Kidney capillary endothelial cell (primary cell): ENCODE results near the gene SURF6.
"Not testable (repeated sequence)": the region's sequence is repeated elsewhere in the genome, so short reads cannot be mapped to it uniquely, and the experiment has no call there.

Experiments
- DNase-seq: peaks from one replicate; pipeline ENCODE4 v3.0.0-alpha.2; 2018; ENCODE audit warnings: low spot score

SURF6 gene

GRCh38 chr9:133327834-133328484 is 8.0 kb downstream of the SURF6 start:
- DNase-seq, result no peak

- DNase-seq, result not testable (repeated sequence)
These were observed 9.0 kb downstream of the SURF6 start for GRCh38 chr9:133327021-133327420.

- no peak for DNase-seq
These were observed 11.8 kb downstream of the SURF6 start for GRCh38 chr9:133323991-133324703.

DNA sequence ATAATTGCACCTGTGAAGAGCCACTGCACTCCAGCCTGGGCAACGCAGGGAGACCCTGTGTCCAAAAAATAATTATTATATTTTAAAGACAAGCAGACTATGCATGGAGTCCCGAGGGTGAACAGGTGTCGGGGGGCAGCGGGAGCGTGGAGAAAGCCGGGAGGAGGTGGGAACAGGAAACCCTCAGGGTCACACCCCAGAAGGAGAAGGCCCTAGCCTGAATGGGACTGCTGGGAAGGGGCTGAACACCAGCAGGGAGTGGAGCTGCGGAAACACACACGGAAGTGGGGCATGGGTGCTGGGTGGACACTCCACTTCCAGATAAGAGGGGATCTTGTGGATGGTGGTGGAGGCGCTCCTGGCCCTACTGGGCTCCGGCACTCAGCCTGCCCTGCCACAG is 12.8 kb downstream of the SURF6 start:
- no peak for DNase-seq

- no peak for DNase-seq
These were observed 13.3 kb downstream of the SURF6 start for GRCh38 chr9:133322701-133323100.

- no peak for DNase-seq
These were observed 14.5 kb downstream of the SURF6 start for GRCh38 chr9:133321411-133321935.

DNA sequence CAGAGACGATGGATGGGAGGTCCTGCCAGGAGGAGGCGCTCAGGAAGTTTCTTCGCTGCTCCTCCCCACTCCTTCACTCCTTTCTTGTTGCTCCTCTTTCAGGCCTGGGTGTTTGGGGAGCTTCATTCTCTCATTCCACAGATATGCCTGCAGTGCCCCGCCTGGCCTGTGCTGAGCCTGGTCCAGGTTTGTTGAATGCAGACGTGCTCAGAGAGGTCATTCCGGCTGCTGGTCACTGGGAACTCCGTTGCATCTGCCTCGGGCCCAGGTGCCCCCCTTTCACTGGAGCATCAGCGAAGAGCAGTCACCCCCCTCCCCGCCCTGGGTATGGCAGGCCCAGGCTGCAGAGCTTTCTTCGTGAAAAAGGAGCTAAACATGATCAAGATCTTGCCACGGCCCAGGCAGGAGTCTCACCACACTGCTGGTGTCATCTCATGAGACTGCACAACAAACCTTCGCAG is 15.5 kb downstream of the SURF6 start:
- DNase-seq, result no peak

GRCh38 chr9:133317551-133317950 is 18.4 kb downstream of the SURF6 start:
- not testable (repeated sequence) for DNase-seq

DNA sequence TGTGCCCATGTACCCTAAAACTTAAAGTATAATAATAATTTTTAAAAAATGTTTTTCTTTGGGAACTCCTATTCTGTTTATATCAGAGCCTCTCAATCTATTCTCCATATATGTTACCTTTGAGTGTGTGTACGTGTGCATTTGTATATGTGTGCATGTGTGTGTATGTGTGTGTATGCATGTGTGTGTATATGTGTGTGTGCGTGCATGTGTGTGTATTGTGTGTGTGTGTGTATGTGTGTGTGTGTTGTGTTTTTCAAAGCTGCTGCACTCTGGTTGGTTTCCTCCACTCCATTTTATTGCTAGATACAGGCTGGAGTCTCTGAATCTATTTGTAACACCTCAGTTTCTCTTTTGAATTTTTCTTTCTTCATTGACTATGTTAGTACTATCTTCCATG is 20.0 kb downstream of the SURF6 start:
- DNase-seq, result no peak

DNA sequence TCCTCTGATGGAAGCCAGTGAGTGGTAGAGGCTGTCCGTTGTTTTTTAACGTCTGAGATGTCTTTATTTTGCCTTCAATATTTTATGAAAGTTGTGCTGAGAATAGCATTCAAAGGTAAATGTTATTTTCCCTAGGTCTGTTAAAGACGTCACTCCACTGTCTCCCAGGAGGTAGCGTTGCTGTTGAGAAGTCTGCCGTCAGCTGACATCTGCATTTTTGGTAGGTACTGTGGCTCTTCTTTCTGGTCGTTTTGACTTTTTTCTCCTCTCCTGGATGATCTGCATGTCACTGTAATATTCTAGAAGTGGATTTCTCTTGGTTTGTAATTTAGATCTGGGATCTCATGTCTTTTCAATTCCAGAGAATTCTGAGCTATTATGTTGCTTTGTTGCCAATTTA is 26.4 kb downstream of the SURF6 start:
- DNase-seq, result no peak

GRCh38 chr9:133307301-133307700 is 28.7 kb downstream of the SURF6 start:
- DNase-seq, result no peak

DNA sequence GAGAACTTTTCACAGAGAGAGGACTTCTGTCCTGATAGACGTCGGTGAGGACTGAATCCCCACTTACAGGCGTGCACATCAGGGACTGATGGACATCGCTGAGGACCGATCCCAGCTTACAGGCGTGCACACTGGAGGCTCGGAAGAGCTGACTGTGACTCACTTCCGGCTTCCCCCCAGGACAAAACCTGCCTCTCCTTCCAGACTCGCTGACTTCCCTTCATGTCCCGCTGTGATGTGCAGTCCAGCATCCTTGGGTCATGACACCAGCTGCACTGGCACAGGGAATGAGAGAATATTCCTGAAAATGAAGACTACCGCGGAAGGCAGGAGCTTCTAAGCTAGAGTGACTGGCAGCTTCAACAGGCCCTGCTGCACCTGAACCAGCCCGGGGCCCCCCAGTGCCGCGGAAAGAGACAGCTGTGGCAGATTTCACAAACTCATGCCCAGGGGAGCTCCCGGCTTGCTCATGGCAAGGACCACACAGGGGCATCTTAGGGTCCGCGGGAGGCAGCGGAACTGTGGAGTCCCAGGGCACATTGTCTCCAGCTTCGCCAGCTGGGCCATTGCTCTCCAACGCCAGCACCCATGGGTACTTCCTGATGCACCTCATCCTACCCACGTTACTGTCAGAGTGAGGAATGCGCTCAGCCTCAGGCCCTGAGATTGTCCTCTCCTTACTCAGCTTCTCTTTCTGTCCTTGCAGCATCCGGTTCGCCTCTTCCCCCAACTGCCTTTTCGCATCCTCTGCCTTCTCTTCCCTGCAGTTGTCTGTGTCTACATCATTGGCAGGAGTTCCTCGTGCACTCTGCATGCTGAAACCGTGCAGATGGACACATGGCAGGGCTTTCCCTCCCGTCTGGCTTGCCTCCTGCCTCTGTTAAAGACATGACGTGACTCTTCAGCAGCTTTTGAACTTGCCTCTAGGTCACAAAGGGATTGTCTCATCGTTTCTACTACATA is 29.5 kb downstream of the SURF6 start:
- peak; percentile 72 for DNase-seq

DNA sequence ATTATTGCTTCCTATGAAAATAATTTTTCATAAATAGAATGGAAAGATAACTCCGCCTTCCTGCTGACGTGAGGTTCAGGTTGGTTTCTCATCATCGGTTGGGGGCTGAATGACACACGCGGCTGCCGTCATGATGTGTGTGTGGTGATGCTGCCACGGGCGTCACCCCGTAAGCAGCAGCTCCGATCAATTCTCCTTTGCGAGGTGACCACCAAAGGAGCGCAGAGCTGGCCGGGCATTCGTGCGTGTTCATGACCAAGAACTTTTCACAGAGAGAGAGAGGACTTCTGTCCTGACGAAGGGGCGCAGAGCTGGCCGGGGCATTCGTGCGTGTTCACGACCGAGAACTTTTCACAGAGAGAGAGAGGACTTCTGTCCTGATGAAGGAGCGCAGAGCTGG is 30.3 kb downstream of the SURF6 start:
- DNase-seq, result no peak

DNA sequence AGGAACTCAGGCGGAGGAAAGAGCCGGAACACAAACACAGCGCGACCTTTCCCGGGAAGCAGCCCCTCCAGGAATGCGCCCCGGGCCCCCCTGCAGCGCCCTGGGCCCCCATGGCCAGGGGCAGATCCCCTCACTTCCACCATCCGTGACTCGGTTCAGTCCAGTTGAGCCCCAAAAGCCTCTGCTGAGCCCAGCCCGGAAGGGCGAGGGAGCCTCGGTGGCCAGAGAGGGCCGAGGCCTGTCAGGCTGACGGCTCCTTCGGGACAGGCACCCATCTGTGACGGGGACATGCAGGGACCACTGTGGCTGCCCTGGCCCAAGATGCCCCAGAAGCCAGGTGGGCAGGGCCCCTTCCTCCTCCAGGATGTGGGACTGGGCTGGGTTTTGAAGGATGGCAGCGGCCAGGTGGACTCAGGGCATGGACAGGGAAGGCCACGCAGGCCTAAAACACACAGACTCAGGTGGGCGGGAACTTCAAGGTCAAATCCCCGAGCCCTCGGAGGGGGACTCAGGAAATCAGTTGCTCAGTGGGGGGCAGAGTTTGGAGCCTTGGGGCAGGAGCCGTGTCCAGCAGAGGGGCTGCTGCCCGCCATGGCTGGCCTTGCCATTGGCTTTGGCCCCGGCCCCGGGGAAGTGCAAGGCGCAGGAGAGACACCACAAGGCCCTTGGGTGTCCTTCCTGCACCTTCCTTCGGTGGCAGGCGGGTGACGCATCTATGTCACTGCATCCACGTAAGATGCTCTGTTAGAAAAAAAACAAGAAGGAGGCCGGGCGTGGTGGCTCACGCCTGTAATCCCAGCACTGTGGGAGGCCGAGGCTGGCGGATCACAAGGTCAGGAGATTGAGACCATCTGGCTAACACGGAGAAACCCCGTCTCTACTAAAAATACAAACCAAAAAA is 31.3 kb downstream of the SURF6 start:
- DNase-seq, result no peak

DNA sequence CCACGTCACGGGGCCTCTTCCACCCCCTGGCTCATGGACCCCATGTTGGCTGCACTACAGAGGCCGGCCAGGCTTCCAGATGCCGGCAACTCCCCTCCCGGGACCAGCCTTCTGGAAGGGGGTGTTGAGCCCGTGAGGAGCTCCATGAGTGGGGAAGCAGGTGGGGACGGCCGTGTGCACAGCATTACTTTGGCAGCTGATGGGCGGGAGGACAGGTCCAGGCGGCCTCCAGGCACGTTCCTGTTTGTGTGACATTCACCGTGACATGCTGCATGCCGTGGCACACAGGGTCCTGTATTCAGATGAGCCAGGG is 31.9 kb downstream of the SURF6 start:
- no peak for DNase-seq

DNA sequence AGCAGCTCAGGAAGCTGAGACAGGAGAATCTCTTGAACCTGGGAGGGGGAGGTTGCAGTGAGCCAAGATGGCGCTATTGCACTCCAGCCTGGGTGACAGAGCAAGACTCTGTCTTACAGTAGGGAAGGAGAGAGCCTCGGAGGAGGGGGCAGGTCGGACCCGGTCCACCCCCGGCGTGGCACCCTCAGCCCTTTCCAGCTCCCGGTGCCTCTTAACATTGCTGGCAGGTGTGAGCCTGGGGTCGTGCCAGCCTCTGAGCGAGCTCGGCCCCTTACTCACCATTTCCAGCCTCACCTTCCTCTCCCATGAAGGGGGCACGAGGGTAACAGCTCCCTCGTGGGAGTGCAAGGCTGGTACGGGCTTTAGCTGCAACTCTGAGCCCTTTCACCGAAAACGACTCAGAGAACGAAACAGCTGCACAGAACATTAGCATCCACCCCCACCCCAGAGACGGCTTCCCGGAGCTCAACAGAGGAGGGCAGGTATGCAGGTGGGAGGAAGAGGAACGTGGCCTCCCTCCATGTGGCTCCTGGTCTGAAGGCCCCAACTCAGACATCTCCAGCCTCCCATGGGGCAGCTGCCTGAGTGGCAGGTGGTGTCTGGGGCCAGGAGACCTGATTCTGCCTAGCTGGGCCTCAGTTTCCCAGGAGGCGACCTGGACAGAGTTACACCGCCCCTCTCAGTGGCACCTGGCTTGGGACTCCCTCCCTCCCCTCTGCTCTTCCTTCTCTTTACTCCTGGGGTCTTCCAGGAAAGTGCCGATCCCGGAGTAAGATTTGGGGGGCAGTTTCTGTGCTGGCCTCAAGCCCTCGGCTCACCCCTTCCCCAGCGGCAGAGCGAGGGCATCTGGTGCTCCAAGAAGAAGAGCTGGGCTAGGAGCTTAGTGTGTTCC is 32.5 kb downstream of the SURF6 start:
- DNase-seq, result no peak

- DNase-seq, result no peak
These were observed 34.4 kb downstream of the SURF6 start for GRCh38 chr9:133301253-133302230.

DNA sequence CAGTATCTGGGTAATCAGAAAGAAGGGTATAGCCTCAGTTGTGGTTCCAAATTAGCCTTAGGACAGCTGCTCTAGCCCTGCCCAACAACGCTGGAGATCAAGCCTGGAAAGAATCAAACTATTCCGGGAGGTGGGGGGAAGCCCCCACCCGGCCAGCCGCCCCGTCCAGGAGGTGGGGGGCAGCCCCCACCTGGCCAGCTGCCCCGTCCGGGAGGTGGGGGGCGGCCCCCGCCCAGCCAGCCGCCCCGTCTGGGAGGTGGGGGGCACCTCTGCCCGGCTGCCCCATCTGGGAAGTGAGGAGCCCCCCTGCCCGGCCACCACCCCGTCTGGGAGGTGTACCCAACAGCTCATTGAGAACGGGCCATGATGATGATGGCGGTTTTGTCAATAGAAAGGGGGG is 36.0 kb downstream of the SURF6 start:
- not testable (repeated sequence) for DNase-seq

- no peak for DNase-seq
These were observed 41.7 kb downstream of the SURF6 start for GRCh38 chr9:133294257-133294656.
